Measurements from ENCODE around the gene VASH2.

GRCh38 chr1:212926372-212926771 is 24.0 kb upstream of the VASH2 start:
- no peak for TF ChIP-seq CREB1 (CRISPR knock-in tag; IDR thresholded peaks at IDR 0.05; ENCODE audit: low read depth)
- no peak for TF ChIP-seq CTCF (conservative IDR thresholded peaks at IDR 0.05; ENCODE audit: low read depth in 2 of 2)
- no peak for TF ChIP-seq EZH2 (IDR thresholded peaks at IDR 0.05; ENCODE audit: low read depth, unreplicated experiment)
- no peak for TF ChIP-seq REST (IDR thresholded peaks at IDR 0.05; ENCODE audit: unreplicated experiment)
- TF ChIP-seq POLR2AphosphoS5 (IDR thresholded peaks at IDR 0.05; ENCODE audit: low read depth), result no peak
- TF ChIP-seq EZH2phosphoT487 (IDR thresholded peaks at IDR 0.05; ENCODE audit: unreplicated experiment), result no peak
- no peak for TF ChIP-seq ZNF114 (CRISPR knock-in tag; IDR thresholded peaks at IDR 0.05)
